ENCODE data around the gene ZNF331.

Gene ZNF331

DNA sequence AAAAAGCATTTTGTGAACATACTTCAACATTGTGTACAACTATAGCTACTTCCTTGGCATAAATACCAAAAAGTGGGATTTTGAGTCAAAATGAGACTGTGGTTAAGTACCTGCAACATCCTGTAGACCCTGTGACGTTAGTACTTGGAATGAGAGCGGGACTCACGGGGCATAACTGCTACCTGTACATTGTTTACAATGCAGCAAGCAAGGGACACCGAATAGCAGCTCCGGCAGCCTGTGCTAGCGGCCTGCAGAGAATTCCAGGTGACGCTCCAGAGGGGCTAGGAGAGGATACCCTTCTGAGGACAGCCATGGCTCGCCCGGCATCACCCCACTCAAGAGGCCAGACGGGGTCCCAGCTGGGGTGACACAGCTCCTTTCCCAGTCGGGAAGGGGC is 824 bp upstream of the ZNF331 start:
- TF ChIP-seq, protein P1, sequence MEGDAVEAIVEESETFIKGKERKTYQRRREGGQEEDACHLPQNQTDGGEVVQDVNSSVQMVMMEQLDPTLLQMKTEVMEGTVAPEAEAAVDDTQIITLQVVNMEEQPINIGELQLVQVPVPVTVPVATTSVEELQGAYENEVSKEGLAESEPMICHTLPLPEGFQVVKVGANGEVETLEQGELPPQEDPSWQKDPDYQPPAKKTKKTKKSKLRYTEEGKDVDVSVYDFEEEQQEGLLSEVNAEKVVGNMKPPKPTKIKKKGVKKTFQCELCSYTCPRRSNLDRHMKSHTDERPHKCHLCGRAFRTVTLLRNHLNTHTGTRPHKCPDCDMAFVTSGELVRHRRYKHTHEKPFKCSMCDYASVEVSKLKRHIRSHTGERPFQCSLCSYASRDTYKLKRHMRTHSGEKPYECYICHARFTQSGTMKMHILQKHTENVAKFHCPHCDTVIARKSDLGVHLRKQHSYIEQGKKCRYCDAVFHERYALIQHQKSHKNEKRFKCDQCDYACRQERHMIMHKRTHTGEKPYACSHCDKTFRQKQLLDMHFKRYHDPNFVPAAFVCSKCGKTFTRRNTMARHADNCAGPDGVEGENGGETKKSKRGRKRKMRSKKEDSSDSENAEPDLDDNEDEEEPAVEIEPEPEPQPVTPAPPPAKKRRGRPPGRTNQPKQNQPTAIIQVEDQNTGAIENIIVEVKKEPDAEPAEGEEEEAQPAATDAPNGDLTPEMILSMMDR (IDR thresholded peaks at IDR 0.05; ENCODE audit: control insufficient read depth, insufficient read depth, low read depth, low read length, missing control alignments) = no peak
- peak overlapping the region; percentile 72 for H3K4me3 ChIP-seq (ENCODE audit: control insufficient read depth, low read depth, low read length)
- DNase-seq (ENCODE audit: low read depth) = no peak

DNA sequence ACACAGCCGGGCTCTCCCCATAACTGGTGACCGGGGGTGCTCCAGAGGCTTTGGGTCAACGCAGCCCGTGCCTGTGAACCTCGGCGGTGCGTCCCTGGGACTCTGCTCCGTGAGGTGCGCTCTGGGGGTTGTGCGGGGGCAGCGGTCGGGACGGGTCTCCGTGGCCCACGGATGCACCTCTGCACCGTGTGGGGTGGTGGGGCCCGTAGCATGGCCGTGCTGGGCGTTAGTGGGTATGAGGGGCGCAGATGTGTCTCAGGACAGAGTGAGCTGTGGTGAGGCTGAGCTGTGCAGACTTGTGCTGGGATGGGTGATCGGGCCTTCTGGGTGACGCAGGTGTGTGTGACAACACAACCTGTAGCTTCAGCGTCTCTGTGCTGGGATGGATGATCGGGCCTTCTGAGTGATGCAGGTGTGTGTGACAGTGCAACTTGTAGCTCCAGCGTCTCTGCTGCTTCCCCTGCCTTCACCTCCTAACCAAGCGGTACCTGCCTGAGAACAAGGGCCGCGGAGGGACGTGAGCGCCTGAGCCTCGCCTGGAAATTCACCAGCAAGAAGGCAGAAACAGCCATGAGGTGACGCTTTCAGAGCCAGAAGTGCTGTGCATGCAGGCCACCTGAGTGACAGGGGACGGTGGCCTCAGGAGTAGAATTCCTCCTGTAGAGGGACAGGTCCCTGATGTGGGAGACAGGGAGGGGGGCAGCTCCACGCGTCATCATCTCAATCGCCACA is 599 bp downstream of the ZNF331 start:
- TF ChIP-seq, protein P1 (IDR thresholded peaks at IDR 0.05; ENCODE audit: control insufficient read depth, insufficient read depth, low read depth, low read length, missing control alignments) = no peak
- DNase-seq (ENCODE audit: low read depth) = no peak

DNA sequence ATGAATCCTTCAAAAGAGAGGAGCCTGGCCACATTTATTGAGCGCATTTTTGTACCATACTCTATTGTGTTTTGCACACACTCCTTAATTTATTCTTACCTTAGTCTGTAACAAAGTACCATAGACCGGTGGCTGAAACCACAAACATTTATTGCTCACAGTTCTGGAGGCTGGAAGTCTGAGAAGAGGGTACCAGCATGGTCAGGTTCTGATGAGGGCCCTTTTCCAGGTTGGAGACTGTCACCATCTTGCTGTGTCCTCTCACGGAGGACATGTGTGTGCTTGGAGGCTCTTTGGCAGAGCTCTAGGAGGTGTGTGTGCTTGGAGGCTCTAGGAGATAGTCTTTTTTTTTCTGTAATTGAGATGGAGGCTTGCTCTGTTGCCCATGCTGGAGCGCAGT is 2.1 kb downstream of the ZNF331 start:
- no peak for DNase-seq (ENCODE audit: low read depth)
- TF ChIP-seq, protein P1 (IDR thresholded peaks at IDR 0.05; ENCODE audit: control insufficient read depth, insufficient read depth, low read depth, low read length, missing control alignments) = no peak
- H3K4me3 ChIP-seq (ENCODE audit: control insufficient read depth, low read depth, low read length) = no peak overlapping the region

More for the DNA sequence above, 599 bp downstream of the ZNF331 start:
- peak overlapping the region; percentile 72 for H3K4me3 ChIP-seq (ENCODE audit: control insufficient read depth, low read depth, low read length)

DNA sequence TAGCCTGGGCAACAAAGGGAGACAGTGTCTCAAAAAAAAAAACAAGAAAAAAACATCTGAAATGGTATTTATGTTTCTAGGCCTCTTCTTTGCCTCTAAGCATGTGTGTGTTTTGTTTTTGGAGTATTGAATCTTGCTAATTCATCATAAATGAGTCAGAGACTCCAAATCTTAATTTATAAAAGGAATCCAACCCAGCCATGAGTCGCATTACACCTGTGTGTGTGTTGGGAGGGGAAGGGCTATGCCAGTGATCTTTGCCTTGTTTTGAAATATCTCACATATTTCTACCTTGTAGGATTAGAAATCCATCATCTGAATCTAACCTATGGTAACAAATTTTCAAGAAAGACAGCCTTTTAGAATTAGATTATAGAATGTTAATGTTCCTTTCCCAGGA is 4.0 kb downstream of the ZNF331 start:
- no peak overlapping the region for H3K4me3 ChIP-seq (ENCODE audit: control insufficient read depth, low read depth, low read length)
- no peak for DNase-seq (ENCODE audit: low read depth)
- TF ChIP-seq, protein P1 (IDR thresholded peaks at IDR 0.05; ENCODE audit: control insufficient read depth, insufficient read depth, low read depth, low read length, missing control alignments) = no peak

DNA sequence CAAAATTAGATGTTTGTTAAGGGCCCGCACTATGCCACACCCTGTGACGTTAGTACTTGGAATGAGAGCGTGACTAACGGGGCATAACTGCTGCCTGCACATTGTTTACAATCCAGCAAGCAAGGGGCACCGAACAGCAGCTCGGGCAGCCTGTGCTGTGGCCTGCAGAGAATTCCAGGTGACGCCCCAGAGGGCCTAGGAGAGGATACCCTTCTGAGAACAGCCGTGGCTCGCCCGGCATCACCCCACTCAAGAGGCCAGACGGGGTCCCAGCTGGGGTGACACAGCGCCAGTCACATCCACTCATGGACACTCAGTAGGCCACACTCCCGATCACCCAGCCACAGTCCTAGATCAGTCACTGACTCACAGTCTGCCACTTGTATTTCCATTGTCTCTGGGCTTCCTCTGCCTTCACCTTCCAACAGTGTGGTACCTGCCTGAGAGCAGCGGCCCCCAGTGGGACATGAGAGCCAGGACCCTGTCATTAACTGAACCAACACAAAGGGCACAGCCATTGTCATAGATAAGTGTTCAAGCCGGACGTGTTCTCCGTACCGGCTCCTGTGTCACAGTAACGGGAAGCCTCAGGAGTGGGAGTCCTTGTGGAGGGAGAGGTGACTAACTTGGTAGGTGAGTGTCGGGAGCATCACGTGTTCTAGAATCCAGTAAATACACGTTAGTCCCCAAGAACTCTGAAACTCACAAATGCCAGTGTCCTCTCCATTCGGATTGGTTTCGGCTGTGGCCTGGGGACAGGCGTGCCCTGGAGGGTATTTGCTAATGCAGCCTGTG is 7.5 kb downstream of the ZNF331 start:
- DNase-seq (ENCODE audit: low read depth) = peak; percentile 78
- TF ChIP-seq, protein P1 (IDR thresholded peaks at IDR 0.05; ENCODE audit: control insufficient read depth, insufficient read depth, low read depth, low read length, missing control alignments) = no peak
- H3K4me3 ChIP-seq (ENCODE audit: control insufficient read depth, low read depth, low read length) = no peak overlapping the region

DNA sequence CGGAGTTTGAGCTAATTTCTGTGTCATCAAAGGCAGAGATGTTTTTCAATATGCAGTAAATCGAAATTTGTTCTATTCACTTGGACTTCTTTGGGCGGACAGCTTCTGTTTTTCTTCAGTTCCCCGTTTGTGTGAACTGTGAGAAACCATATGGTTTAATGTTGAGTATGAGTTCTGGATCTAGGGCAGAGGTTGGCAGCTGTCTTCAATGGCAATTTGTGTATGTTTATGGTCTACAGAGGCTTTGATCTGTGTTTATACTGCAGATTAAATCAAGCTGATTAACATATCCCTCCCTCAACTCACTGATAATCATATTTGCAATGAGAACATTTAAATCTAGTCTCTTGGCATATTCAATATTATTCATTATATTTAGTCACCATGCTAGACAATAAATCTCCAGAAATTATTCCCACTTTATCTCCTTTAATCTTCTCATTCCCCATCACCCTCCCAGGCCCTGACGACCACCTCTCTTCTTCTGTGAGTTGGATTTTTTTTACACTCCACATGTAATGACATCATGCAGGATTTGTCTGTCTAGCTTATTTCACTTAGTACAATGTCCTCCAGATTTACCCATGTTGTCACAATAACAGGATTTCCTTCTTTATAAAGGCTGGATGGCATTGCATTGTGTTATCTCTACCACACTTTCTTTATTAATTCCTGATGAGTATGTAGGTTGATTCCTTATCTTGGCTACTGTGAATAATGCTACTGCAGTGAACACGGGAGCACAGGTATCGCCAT is 9.0 kb downstream of the ZNF331 start:
- TF ChIP-seq, protein P1 (IDR thresholded peaks at IDR 0.05; ENCODE audit: control insufficient read depth, insufficient read depth, low read depth, low read length, missing control alignments) = no peak
- DNase-seq (ENCODE audit: low read depth) = no peak
- H3K4me3 ChIP-seq (ENCODE audit: control insufficient read depth, low read depth, low read length) = no peak overlapping the region

Measured in AG09309 (cell line).